Measurements from ENCODE around the gene ZSCAN5A. TPM values are rescaled to one million over a fixed set of nuclear protein-coding genes. Genes with fewer than 3 reads are reported as not detected.
A peak's percentile ranks its signal among the peaks of the same experiment; 100 is the strongest.

The ZSCAN5A gene
- total RNA-seq, 1 donor from 2014 or later, result 13.4 TPM

- H3K27ac Mint-ChIP-seq, result no peak overlapping the region
- no peak overlapping the region for H3K4me3 Mint-ChIP-seq
- H3K36me3 Mint-ChIP-seq, result no peaks in the 10 kb centered on the region
- peaks cover 3% of the 10 kb centered on the region for H3K27me3 Mint-ChIP-seq
- TF ChIP-seq CTCF (conservative IDR thresholded peaks at IDR 0.05), result peak; percentile 83
- peaks cover 8% of the 10 kb centered on the region for H3K9me3 Mint-ChIP-seq
- no peaks in the 10 kb centered on the region for H3K4me1 Mint-ChIP-seq (ENCODE audit: unreplicated experiment)
- no peak for DNase-seq (ENCODE audit: extremely low spot score, unreplicated experiment)
Observed at GRCh38 chr19:56333506-56333905, 18.9 kb upstream of the ZSCAN5A start.

- no peaks in the 10 kb centered on the region for H3K36me3 Mint-ChIP-seq
- H3K9me3 Mint-ChIP-seq, result peaks cover 4% of the 10 kb centered on the region
- no peak overlapping the region for H3K4me3 Mint-ChIP-seq
Observed at GRCh38 chr19:56332695-56333094, 18.1 kb upstream of the ZSCAN5A start.

DNA sequence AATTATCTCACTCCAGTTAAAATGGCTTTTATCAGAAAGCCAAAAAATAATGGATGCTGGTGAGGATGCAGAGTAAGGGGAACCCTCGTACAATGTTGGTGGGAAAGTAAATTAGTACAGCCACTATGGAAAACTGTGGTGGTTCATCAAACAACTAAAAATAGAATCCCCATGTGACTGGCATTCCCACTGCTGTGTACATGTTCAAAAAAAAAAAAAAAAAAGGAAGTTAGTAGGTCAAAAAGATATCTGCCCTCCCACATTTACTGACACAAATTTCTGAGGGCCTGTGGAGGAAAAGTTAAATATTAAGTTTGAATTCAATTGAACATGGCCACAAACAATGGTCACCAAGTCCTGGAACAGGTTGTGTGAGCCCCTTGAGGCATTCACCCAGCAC lies 9.8 kb upstream of the ZSCAN5A start:
- Mint-ChIP-seq H3K4me3 (no peak overlapping the region), H3K9me3 (no peaks in the 10 kb centered on the region), H3K4me1 (ENCODE audit: unreplicated experiment) (no peaks in the 10 kb centered on the region), H3K27ac (no peak overlapping the region), H3K36me3 (no peaks in the 10 kb centered on the region), H3K27me3 (peaks cover 13% of the 10 kb centered on the region)
- TF ChIP-seq CTCF (conservative IDR thresholded peaks at IDR 0.05), result no peak
- DNase-seq (ENCODE audit: extremely low spot score, unreplicated experiment), result no peak

More at GRCh38 chr19:56332695-56333094, 18.1 kb upstream of the ZSCAN5A start:
- H3K27me3 Mint-ChIP-seq, result peaks cover 3% of the 10 kb centered on the region
- no peak overlapping the region for H3K27ac Mint-ChIP-seq
- TF ChIP-seq CTCF (conservative IDR thresholded peaks at IDR 0.05), result no peak
- no peak for DNase-seq (ENCODE audit: extremely low spot score, unreplicated experiment)
- H3K4me1 Mint-ChIP-seq (ENCODE audit: unreplicated experiment), result no peaks in the 10 kb centered on the region

DNA sequence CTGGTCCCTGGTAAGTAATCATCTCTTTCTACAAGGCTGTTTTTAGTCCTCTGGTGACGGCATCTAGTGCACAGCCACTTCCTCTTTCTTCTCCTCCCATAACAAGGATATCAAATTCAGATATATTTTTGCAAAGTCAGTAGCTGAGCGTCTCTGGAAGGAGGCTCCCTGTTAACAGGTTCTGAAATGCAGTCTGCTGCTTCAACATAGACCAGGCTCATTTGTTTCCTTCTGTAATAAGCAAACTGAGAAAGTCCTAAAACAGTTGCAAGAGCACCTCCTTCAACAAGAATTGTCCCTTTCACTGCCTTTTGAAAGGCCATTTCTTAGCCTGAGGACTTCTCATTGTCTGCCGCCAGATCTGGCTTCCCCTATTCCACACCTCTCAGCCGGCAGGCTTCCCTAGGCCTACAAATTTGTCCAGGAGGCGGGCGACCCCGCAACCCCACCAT lies 7.4 kb upstream of the ZSCAN5A start:
- no peak for DNase-seq (ENCODE audit: extremely low spot score, unreplicated experiment)
- H3K4me1 Mint-ChIP-seq (ENCODE audit: unreplicated experiment), result no peaks in the 10 kb centered on the region
- H3K9me3 Mint-ChIP-seq, result no peaks in the 10 kb centered on the region
- TF ChIP-seq CTCF (conservative IDR thresholded peaks at IDR 0.05), result no peak
- no peaks in the 10 kb centered on the region for H3K36me3 Mint-ChIP-seq
- H3K27me3 Mint-ChIP-seq, result peaks cover 13% of the 10 kb centered on the region
- no peak overlapping the region for H3K4me3 Mint-ChIP-seq
- H3K27ac Mint-ChIP-seq, result no peak overlapping the region

DNA sequence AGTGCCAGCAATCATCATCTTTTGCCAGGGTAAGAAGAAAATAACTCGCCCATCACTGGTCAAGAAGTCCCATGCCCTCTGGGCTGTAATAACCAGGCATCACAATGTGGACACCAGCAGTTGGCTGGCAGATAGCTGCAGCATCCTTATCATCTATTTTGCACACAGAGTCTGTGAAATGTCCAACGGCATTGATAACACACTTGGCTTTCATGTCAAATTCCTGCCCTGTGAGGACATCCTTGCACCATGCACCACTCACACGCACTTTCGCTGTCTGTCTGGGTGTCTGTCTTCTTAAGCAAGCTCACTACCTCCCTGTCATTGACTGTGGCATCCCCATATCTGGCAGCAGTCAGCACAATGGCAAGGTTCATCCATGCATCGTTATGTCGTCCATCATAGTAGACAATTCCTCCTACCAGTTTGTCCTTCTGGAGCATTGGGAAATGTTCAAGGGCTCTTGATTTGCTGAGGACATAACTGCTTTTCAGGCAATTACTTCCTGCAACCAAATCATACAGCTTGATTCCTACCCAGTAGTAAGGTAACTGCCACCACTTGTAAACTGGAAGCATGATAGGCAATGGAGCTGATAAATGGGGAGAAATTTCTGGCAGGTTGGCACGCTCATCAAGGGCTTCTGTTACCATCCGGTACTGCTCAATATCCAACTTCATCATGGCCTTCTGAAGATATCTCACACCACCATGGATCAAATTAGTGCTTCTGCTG lies 6.8 kb upstream of the ZSCAN5A start:
- Mint-ChIP-seq H3K4me1 (ENCODE audit: unreplicated experiment) (no peaks in the 10 kb centered on the region), H3K4me3 (no peak overlapping the region), H3K27ac (no peak overlapping the region), H3K36me3 (no peaks in the 10 kb centered on the region), H3K27me3 (peaks cover 13% of the 10 kb centered on the region), H3K9me3 (no peaks in the 10 kb centered on the region)
- no peak for DNase-seq (ENCODE audit: extremely low spot score, unreplicated experiment)
- no peak for TF ChIP-seq CTCF (conservative IDR thresholded peaks at IDR 0.05)
